Measurements from ENCODE around the gene FGGY.
"Not testable (repeated sequence)": the region's sequence is repeated elsewhere in the genome, so short reads cannot be mapped to it uniquely, and the experiment has no call there.

FGGY gene

DNA sequence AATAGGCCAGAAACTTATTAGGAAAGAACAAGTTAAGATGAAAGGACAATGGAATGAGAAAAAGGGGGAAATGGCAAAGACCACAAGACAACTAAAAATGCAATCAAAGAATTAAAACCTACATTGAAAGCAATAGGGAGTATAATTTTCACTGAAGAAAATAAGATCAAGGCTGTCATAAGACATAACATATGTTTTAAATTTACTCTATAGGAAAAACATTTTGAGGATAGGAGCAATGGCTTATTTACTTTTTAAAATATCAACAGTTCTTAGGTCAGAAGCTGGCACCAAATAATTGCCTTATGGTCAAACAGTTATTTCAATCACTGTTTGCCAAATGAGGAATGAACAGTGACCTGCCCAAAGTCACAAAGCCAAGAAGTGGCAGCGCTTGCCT, 346.6 kb downstream of the FGGY start:
- TF ChIP-seq, protein P1, sequence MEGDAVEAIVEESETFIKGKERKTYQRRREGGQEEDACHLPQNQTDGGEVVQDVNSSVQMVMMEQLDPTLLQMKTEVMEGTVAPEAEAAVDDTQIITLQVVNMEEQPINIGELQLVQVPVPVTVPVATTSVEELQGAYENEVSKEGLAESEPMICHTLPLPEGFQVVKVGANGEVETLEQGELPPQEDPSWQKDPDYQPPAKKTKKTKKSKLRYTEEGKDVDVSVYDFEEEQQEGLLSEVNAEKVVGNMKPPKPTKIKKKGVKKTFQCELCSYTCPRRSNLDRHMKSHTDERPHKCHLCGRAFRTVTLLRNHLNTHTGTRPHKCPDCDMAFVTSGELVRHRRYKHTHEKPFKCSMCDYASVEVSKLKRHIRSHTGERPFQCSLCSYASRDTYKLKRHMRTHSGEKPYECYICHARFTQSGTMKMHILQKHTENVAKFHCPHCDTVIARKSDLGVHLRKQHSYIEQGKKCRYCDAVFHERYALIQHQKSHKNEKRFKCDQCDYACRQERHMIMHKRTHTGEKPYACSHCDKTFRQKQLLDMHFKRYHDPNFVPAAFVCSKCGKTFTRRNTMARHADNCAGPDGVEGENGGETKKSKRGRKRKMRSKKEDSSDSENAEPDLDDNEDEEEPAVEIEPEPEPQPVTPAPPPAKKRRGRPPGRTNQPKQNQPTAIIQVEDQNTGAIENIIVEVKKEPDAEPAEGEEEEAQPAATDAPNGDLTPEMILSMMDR (IDR thresholded peaks at IDR 0.05; ENCODE audit: borderline replicate concordance, control extremely low read depth, extremely low read depth, insufficient read depth, missing control alignments), result no peak
- DNase-seq (ENCODE audit: low spot score), result no peak
- in situ Hi-C loops (cut with MboI; ENCODE audit: low sequenced_read_pairs, unreplicated experiment), result no loop called here

DNA sequence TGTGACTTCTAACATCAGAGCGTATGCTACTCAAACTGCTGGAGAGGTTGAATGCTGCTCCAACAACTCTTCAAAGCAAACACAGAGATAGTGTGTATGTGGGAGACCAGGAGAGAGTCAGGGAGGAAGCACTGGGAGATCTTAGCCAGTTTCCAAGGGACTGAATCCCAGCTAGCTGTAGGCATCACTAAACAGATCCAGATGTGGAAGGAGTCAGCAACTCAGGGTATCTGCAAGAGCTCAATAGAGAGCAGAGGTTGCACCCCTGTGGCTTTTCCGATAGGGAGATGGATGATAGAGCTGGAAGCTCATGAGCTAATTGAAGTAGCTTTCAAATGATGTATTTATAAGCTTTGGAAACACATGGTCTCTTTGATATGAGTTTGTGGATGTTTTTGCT, 349.0 kb downstream of the FGGY start:
- in situ Hi-C loops (cut with MboI; ENCODE audit: low sequenced_read_pairs, unreplicated experiment), result no loop called here
- TF ChIP-seq, protein P1 (IDR thresholded peaks at IDR 0.05; ENCODE audit: borderline replicate concordance, control extremely low read depth, extremely low read depth, insufficient read depth, missing control alignments), result no peak
- DNase-seq (ENCODE audit: low spot score), result no peak

DNA sequence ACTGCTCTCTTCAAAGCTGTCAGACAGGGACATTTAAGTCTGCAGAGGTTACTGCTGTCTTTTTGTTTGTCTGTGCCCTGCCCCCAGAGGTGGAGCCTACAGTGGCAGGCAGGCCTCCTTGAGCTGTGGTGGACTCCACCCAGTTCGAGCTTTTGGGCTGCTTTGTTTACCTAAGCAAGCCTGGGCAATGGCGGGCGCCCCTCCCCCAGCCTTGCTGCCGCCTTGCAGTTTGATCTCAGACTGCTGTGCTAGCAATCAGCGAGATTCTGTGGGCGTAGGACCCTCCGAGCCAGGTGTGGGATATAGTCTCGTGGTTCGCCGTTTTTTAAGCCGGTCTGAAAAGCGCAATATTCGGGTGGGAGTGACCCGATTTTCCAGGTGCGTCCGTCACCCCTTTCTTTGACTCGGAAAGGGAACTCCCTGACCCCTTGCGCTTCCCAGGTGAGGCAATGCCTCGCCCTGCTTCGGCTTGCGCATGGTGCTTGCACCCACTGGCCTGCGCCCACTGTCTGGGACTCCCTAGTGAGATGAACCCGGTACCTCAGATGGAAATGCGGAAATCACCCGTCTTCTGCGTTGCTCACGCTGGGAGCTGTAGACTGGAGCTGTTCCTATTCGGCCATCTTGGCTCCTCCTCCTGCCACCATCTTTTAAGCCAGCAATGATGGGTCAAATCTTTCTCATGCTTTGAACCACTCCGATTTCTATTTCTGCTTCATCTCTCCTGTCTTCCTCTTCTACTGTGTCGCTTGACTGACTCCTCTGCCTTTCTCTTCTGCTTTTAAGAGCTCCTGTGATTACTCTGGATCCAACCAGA, 356.5 kb downstream of the FGGY start:
- in situ Hi-C loops (cut with MboI; ENCODE audit: low sequenced_read_pairs, unreplicated experiment); DNase-seq (ENCODE audit: low spot score): not testable (repeated sequence)

DNA sequence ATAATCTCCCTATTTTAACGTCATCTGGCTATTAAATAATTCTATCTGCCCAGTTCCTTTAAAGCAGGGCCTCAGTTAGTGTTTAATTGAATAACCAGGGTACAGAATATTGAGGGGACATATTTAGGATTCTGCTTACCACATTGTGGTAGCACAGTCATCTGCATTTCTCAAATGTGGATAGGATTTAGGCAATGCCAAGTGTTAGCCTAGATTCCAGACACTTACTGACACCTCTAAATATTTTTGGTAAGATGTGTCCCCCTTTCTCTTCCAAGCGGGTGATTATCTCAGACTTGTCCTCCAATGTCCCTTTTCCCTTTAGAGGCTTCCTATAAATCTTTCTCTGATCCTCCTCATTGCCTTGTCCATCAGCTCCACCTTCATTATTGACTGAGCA, 357.1 kb downstream of the FGGY start:
- TF ChIP-seq, protein P1 (IDR thresholded peaks at IDR 0.05; ENCODE audit: borderline replicate concordance, control extremely low read depth, extremely low read depth, insufficient read depth, missing control alignments), result no peak
- no peak for DNase-seq (ENCODE audit: low spot score)
- in situ Hi-C loops (cut with MboI; ENCODE audit: low sequenced_read_pairs, unreplicated experiment), result no loop called here

DNA sequence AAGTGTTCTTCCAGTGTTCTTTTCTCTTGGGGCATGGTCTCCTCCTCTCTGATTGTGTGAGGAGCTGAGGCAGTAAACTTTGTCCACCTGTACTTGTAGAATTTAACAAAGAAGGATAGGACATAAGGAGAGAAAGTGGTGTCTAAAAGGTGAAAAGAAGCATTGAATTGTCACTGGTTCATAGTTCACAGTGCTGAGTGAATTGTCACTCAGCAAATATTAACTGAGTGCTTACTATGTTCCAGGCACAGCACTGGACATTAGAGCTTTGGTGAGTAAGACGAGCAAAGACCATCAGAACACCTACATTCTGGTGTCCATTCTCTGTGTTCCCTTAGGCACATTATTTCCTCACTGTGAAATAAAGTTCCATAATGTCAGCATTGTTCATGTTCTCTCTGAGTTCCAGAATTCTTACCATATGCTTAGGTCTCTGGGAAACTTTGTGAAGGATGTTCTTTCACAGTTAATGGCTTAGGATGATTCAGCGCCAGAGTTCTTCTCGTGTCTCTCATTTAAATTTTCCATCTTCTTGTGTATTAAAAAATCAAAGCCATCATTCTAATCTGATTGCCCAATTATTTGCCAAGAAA, 361.1 kb downstream of the FGGY start:
- TF ChIP-seq, protein P1 (IDR thresholded peaks at IDR 0.05; ENCODE audit: borderline replicate concordance, control extremely low read depth, extremely low read depth, insufficient read depth, missing control alignments), result no peak
- DNase-seq (ENCODE audit: low spot score), result no peak
- in situ Hi-C loops (cut with MboI; ENCODE audit: low sequenced_read_pairs, unreplicated experiment), result no loop called here

DNA sequence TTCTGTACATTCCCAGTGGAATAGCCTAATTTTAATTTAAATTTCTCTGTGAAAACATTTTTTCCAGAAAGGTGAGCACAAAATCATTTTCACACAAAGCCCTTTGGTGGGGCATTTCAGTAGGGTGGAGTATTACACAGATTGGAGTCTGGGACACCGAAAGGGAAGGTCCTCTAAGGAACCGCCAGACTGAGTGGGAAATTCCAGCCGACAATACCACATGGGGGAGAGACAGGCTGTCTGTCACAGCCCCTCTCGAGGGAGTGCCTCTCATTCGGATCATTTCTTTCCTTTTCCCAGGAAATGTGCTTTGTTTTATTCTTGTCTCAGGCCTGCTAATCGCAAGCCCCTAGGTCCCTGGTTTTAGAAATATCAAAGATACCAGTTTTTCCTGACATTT, 367.3 kb downstream of the FGGY start:
- in situ Hi-C loops (cut with MboI; ENCODE audit: low sequenced_read_pairs, unreplicated experiment), result no loop called here
- DNase-seq (ENCODE audit: low spot score), result no peak

DNA sequence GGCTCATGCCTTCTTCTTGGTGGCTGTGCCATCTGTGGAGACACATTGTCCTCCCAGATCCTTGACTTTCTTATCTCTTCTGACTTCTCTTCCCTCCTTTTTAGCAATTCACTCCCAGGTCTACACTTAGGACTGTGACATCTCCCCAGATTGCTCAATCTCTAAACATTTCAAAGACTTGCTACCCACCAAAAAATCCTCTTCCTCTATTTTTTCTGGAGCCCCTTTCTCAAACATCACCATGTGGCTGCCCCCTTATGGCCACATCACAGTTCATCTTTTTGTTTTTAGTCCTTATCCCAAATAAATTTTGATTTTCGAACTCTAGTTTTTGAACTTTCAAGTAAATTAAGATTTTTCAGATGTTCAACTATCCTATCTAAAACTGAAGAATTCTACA, 369.2 kb downstream of the FGGY start:
- no peak for DNase-seq (ENCODE audit: low spot score)
- TF ChIP-seq, protein P1 (IDR thresholded peaks at IDR 0.05; ENCODE audit: borderline replicate concordance, control extremely low read depth, extremely low read depth, insufficient read depth, missing control alignments), result no peak

More for the DNA sequence above, 367.3 kb downstream of the FGGY start:
- TF ChIP-seq, protein P1 (IDR thresholded peaks at IDR 0.05; ENCODE audit: borderline replicate concordance, control extremely low read depth, extremely low read depth, insufficient read depth, missing control alignments), result no peak

More for the DNA sequence above, 369.2 kb downstream of the FGGY start:
- in situ Hi-C loops (cut with MboI; ENCODE audit: low sequenced_read_pairs, unreplicated experiment), result no loop called here

All from GM13976 (cell line).